DMS 273 (cell line): Measurements from ENCODE around the gene SVEP1.

Source experiments
- DNase-seq: peaks from one replicate; lab custom pipeline; 2025; ENCODE audit not compliant: unreplicated experiment; lab: John Stamatoyannopoulos, UW

The SVEP1 gene

GRCh38 chr9:110528645-110529044 lies 50.9 kb downstream of the SVEP1 start:
- no peak for DNase-seq

DNA sequence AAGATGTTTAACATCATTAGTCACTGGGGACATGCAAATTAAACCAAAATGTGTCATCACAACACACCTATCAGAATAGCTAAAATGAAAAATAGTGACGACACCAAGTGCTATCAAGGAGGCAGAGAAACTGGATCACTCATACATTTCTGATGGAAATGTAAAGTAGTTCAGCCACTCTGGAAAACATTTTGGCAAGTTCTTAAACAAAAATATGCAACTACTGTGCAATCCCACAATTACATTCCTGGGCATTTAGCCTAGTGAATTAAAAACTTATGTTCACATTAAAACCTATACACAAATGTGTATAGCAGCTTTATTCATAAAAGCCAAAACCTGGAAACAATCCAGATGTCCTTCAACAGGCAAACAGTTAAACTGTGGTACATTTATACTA lies 53.1 kb downstream of the SVEP1 start:
- DNase-seq = no peak

- peak; percentile 58 for DNase-seq
Observed at GRCh38 chr9:110521206-110521605, 58.3 kb downstream of the SVEP1 start.

DNA sequence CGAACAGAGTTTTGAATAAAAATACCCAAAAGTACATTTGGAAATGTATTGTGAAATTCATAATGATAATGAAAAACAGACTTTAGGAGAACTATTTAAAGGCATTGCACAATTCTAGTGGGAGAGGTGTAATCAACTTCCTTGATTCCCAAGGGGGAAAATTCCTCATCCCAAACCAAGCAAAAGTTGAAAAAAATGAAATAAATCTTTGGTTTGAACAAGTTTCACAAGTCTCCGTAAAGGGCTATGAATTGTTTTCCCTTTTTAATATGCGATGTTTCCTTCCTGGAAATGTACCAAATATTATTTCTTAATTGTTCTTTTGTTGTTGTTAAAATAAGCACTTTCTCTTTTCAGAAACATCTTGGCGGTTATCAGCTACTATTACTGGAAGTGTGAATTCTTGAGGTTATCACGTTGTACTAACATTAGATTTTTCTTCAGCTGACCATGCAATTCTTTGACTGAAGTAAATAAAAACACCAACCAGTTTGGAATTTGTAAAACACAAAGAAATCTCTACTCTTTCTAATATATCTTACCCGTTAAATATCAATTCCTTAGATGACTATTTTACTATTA lies 59.3 kb downstream of the SVEP1 start:
- no peak for DNase-seq

- DNase-seq = no peak
Observed at GRCh38 chr9:110517483-110517882, 62.1 kb downstream of the SVEP1 start.

DNA sequence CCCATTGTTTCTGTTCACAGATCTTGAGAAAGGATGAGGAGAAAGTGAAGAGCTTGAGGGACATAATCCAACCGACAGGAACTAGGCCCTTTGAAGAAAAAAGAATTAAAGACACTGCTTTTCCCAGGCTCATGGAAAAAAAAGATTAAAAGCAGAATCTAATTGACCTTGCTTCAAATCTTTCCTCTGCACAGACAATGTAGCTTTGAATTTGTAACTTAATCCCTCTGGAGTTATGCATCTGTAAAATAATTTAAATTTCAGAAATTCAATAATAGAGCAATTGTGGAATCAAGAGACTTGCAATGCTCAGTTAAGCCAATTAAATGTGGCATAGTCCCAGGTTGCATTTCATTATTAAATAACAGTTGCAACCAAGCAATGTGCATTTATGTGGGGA lies 64.6 kb downstream of the SVEP1 start:
- DNase-seq = no peak

DNA sequence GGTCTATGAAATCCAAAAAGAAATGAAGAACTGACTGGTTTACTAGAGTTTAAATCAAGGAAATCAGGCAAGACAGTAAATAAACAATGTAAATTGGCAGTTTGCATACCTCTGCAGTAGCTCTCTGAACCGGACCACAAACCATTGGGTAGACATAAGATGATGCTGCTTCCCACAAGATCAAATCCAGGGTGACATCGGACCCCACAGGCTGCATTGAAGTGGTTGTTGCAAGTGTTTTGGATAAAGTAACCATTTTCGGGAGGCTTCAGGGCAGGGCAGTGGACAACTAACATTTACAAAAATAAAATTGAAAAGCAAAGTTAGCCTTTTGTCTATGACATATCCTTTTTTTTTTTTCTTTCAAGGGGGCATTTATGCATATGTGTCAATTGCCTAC lies 66.7 kb downstream of the SVEP1 start:
- no peak for DNase-seq

- DNase-seq = no peak
Observed at GRCh38 chr9:110509792-110510191, 69.7 kb downstream of the SVEP1 start.

DNA sequence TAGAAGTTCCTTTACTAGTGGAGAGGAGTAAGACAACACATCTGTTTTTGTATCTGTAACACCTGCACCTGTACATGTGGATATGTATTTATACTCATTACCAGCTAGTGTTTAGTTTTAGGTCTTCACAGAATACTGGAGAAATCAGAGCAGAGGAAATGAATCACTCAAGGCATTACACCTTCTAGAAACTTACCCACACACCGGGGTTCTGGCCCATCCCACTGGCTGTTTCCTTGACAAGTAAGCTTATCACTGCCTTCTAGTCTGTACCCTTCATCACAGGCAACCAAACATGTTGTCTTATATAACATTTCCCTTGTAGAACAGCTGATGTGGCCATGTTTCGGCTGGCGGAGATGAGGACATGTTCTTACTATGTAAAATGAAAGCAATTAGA lies 76.7 kb downstream of the SVEP1 start:
- no peak for DNase-seq

GRCh38 chr9:110499608-110500007 lies 79.9 kb downstream of the SVEP1 start:
- no peak for DNase-seq

DNA sequence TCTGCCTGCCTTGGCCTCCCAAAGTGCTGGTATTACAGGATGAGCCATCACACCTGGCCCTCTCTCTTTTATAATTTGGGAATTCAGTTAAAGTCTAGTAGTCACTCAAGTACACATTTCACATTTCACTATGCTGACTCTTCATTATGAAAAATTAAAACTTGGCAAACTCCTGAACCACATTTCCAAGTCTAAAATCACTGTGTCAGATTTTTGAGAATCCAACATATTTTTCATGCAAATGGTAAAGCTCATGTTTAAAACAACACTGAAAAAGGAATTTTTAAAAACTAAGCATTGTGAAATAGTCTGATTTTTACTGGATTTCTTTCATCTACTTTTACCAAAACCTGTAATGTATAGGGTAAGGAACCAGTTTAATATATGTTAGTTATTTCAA lies 92.3 kb downstream of the SVEP1 start:
- no peak for DNase-seq

GRCh38 chr9:110486218-110486617 lies 93.3 kb downstream of the SVEP1 start:
- no peak for DNase-seq

DNA sequence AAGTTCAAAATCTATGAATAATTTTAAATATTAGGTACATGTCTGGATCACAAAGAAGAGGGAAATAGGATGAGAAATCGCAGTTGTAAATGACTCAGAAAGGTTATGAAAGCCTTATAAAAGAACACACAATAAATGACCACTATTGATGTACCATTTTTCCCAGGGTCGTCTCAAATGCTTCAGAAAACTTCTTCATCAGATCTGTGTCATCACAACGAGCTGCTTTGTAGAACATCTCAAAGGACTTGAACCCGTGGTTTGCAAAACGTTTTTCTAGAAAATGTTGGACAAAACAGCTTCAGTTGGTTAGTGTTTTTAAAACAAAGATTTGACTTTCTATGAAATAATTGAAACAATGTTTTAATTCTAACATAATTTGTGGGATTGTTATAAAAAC lies 100.1 kb downstream of the SVEP1 start:
- DNase-seq = no peak

DNA sequence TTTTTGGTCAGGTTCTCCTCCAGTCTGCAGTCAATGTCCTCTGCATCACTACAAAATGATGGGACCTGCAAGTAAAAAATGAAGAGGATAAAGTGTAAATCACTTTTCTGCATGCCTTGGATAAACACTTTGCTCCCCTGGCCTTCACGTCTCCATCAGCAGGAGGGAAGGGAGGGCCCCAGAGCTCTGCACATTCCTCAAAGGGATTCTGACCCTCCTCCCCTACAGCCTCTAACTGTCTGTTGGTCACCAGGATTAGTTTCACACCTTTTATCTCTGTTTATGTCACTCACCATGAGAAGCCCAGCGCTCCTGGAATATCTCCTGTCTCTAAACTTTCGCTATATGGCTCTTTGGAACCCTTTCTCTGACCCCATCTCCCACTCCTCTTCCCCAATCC lies 103.3 kb downstream of the SVEP1 start:
- DNase-seq = no peak

GRCh38 chr9:110472111-110472510 lies 107.4 kb downstream of the SVEP1 start:
- no peak for DNase-seq

DNA sequence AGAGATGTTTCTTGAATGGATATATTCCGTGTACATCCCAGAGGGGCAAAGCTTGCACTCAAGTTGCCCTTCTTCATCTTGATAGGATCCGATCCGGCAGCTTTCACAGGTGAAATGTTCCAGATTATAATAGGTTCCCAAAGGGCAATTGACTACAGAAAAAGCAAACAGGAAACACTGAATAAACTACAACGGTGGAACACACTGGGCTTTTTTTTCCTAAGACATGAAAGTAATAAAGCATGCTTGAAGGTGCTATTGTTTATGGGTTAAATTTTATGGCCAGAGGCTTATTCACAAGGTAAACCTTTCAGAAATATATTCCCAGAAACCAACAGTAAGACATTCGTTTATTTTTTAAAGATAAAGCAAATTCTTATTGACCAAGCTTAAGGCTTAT lies 110.6 kb downstream of the SVEP1 start:
- no peak for DNase-seq

- DNase-seq = no peak
Observed at GRCh38 chr9:110465190-110465589, 114.4 kb downstream of the SVEP1 start.

GRCh38 chr9:110464321-110464720 lies 115.2 kb downstream of the SVEP1 start:
- peak; percentile 9 for DNase-seq

DNA sequence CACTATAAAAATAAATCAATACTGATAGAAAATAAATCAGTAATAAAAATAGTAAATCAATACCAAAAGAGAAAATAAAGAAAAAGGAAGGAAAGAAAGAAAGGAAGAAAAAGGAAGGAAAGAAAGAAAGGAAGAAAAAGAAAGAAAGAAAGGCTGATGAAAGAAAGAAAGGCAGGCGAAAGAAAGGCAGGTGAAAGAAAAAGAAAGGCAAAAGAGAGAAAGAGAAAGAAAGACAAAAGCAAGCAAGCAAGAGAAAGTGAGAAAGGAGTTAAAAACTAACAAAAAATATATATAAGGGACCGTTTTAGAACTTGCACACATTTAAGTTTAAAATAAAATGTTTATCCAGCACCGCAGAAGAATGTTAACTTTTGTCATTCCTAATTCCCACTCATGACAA lies 116.0 kb downstream of the SVEP1 start:
- no peak for DNase-seq

GRCh38 chr9:110457245-110457644 lies 122.3 kb downstream of the SVEP1 start:
- no peak for DNase-seq

- no peak for DNase-seq
Observed at GRCh38 chr9:110456681-110457080, 122.9 kb downstream of the SVEP1 start.

GRCh38 chr9:110455860-110456259 lies 123.7 kb downstream of the SVEP1 start:
- no peak for DNase-seq

GRCh38 chr9:110452227-110452801 lies 127.2 kb downstream of the SVEP1 start:
- DNase-seq = peak; percentile 4
